NCI-H146 (cell line): ENCODE results near the gene RAET1L.
"Not testable (repeated sequence)": the region's sequence is repeated elsewhere in the genome, so short reads cannot be mapped to it uniquely, and the experiment has no call there.

Source experiments
- DNase-seq: peaks from one replicate; lab custom pipeline; 2025; lab: John Stamatoyannopoulos, UW

Gene RAET1L, protein sequence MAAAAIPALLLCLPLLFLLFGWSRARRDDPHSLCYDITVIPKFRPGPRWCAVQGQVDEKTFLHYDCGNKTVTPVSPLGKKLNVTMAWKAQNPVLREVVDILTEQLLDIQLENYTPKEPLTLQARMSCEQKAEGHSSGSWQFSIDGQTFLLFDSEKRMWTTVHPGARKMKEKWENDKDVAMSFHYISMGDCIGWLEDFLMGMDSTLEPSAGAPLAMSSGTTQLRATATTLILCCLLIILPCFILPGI

DNA sequence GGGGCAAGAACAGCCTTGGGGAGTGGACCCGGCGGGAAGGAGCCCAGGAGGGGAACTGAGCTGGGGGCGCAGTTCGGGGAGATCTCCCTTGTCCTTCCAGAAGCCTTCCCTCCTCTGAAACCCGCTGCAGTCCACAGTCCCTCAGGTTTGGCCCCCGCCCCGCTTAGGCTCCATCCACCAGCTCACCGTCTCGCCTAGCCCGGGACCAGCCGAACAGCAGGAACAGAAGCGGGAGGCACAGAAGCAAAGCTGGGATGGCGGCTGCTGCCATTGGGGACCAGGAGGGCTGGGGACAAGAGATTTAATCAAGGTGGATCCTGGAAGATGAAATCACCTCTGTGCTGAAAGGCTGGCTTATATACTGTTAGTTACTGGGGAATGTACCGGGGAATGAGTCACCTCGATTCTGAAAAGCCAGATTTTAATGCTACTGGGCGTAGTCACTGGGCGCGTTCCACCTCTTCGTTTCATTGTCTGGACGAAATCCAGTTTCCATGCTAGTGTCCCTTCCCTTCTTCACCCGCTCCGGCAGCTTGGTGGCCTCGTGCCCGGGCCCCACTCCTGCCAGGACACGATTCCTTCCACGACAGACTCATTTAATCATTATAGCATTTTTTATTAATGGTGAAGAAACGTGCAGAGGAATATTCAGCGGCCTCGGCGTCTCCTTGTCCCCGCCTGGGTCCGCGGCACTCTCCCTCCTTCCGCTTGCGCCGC, at the start of gene RAET1L:
TSS of gene RAET1L (minus strand) at position 332 of the 717 bp plus-strand sequence. CDS start at position 271, 61 bp downstream.
- peak; percentile 36 for DNase-seq

DNA sequence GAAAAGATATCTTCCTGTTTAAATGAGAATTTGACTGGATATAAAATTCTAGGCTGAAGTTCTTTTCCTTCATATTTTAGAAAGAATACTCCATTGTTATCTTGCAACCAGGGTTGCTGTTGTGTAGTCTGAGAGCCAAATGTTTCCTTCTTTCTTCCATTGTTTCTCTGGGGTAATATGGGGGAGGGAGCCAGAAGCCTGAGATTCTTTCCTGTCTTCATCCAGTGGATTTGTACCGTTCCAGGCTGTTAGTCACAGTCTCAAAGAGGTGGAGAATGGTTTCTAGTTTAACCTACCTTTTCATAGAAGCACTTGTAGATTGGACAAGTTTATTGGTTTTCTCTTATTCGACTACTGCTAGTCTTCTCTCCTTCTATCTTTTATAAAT, 49.7 kb upstream of the RAET1L start:
- DNase-seq = no peak

DNA sequence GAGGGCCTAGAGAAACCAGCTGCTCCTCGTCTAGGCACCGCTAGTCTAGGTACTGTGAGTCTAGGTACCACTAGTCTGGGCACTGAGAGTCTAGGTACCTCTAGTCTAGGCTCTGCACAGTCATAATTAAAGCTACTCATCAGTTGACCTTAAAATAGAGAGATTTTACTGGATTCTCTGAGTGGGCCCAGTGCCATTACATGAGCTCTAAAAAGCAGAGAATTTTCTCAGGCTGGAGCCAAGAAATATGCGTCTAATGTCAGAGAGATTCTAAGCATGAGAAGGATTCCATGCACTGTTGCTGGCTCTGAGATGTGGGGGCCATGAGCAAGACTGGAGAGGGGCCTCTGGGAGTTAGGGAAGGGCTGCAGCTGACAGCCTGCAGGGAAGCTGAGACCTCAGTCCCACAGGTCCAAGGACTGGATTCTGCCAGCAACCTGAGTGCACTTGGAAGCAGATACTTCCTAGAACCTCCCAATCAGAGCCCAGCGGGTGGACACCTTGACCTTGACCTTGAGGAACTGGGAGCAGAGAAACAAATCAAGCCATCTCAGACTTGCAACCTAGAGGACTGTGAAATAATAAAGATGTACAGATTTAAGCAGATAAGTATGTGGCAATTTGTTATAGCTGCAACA, 49.2 kb upstream of the RAET1L start:
- DNase-seq = not testable (repeated sequence)

DNA sequence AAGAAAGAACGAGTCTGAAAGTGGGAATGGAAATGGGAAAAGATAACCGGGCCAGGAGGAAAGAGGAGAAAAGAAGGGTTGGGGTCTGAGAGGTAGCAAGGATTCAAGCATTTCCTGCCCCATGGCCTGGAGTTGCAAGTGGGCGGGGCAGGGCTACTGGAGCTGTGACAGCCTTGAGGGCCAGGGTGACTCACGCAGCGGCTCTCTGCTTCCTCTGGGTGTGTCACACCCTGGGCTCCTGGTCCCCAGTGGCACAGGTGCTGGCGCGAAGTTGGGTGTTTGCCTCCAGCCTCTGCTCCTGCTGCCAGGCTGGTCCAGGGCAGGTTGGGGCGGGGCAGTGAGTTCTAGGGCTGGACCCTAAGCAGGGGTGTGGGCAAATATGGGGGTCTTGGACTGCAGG, 46.9 kb upstream of the RAET1L start:
- DNase-seq = peak; percentile 63

DNA sequence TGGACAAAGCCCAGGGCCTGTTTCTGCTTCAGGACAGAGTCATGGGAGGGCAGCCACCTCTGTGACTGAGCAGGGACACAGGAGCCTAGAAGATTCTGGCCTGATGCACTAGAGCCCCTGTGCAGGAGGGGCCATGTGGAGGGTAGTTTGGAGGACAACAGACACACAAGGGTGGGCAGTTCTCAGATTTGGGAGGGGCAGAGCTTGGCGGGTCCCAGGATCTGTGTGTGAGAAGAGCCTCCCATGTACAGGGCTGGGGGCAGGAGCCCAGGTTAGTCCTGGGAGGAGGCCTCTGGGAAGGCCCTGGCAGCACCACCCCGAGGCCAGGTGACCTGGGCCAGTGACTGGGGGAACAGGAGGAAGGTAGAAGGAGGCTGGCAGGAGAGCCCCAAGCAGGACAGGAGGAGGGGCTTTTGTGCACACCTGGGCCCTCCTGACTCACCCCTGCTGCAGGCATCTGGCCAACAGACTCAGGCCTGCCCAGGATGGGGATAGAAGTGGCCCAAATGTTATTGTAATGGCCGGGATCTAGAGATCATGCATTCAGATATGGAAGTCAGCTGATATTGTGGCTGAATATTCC, 45.0 kb upstream of the RAET1L start:
- no peak for DNase-seq

DNA sequence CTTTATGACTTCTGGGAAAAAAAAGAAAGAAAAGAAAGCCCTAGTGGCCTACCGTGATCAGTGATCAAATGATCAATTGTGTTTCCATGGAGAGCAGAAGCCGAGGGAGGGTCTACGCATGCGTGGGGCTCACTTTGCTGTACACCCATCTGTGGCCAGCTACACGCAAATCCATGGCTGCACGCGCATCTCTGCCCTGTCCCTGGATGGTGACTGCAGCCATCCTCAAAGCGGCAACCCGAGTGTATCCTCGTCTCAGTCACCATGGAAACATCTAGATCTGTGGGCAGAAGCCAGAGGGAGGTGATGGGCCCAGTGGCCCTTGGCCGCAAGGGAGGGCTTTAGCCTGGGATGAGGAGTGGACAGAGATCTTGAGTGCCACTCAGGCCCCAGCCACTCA, 44.4 kb upstream of the RAET1L start:
- peak; percentile 86 for DNase-seq

DNA sequence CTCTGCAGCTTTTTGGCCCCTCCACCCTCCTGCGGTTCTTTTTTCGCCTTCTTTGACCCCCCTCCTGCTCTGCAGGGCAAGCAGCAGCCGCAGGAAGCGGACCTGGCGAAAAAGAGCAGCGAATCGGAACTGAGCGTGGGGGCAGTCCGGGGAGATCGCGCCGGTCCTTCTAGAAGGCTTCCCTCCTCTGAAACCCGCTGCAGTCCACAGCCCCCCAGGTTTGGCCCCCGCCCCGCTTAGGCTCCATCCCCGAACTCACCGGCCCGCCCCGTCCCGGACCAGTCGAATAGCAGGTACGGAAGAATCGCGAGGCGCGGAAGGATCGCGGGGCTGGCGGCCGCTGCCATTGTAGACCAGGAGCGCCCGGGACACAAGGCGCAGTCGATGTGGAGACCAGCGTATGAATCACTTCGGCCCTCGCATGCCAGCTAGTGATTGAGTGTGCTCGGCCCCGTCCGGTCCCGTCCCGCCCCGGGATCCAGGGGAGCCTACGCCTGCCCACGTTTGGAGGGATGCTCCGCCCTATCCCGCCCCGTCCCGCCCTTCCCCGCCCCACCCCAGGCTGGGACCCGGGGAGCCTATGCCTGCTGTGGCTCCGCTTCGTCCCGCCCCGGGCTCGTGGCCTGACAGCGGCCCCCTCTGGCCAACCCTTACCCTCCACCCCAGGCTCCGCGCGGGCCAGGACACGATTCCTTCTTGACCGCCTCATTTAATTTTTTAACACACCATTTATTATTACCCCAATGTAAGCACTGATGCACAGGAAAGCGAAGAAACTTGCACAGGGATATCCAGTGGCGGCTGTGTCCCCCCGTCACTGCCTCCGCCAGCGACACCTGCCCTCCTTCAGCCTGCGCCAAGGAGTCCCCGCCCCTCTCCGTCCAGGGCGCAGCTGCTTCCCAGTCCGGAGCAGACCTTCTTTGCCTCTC, 43.7 kb upstream of the RAET1L start, which contains the start of gene ULBP3:
TSS of gene ULBP3 (minus strand) at position 402 of the 929 bp plus-strand sequence. CDS start at position 347, 55 bp downstream.
- DNase-seq = peak; percentile 97

DNA sequence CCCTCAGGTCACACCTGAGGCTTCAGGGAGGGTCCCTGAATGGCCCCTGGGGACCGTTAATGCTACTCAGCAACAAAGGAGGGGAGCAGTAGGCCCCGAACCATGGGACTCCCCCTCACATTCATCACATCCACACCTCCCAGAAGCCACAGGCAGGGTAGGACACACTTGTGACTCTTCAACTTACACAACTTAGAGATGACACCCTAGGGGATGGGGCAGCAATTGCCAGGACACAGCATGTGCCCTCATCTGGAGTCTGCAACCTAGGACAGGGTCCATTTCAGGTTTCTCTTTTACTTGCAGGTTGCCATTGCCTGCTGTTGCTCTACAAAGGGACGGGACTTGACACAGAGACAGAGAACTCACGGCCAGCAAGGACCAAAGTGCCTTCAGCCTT, 42.8 kb upstream of the RAET1L start:
- no peak for DNase-seq

DNA sequence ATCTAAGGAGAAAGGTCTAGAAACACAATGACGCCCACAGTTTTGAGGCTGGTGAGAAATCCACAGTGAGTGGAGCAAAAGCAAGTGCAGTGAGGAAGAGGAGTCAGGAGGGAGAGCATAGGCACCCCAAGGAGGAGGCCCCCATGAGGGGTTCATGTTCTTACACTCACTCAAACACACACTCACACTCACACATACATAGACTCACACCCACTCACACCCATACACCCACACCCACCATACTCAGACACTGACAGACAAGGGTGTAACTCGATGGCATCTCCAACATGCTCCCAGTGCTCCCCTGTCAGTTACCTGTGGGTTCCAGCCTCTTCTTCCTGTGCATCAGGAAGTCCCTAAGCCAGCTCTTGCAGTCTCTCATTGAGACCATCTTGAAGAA, 39.8 kb upstream of the RAET1L start:
- DNase-seq = no peak

DNA sequence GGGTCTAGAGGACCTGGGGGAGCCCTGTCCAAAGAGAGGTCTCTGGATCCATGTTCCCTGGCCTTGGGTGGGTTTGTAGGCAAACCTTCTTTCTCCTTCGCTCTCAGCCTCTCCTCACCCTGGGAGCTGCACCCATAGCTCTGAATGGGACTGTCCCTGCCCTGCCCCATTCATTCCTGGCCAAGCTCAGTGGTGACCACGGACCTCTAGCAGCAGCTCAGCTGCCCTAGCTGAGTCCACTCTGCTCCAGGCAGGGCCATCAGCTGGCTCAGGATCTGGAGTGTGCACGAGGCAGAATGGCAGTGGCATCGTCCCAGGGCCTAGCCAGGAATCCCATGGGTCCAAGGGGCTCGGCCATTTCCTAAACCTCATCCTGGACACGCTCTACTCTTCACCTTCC, 38.3 kb upstream of the RAET1L start:
- DNase-seq = no peak

DNA sequence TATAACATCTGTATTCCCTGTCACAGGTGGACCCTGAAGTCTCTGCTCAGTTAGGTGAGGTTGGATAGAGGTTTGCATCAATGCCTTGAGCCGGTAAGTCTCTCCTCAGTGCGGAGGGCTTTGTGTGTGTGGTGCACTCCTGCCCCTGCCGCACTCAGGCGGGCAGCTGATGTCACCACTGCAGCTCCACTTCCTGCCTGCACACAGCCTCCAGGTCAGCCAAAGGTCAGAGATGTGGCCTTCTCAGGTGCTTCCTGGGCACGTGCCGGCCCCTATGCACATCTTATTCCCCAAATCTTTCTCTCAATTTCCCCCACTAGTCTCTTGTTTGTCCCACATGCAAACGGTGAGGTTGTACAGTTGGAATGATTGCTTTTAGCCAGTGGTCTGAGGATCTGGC, 34.6 kb upstream of the RAET1L start:
- not testable (repeated sequence) for DNase-seq

DNA sequence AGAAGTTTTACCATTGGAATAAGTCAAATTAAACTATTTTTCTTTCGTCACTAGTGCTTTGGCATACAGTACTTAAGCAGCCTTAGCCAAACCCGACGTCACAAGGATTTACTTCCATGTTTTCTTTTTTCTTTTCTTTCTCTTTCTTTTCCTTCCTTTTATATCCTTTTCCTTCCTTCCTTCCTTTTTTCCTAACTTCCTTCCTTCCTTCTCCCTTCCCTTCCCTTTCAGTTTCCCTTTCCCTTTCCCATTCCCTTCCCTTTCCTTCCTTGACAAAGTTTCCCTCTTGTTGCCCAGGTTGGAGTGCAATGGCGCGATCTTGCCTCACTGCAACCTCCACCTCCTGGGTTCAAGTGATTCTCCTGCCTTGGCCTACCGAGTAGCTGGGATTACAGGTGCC, 33.7 kb upstream of the RAET1L start:
- DNase-seq = no peak

DNA sequence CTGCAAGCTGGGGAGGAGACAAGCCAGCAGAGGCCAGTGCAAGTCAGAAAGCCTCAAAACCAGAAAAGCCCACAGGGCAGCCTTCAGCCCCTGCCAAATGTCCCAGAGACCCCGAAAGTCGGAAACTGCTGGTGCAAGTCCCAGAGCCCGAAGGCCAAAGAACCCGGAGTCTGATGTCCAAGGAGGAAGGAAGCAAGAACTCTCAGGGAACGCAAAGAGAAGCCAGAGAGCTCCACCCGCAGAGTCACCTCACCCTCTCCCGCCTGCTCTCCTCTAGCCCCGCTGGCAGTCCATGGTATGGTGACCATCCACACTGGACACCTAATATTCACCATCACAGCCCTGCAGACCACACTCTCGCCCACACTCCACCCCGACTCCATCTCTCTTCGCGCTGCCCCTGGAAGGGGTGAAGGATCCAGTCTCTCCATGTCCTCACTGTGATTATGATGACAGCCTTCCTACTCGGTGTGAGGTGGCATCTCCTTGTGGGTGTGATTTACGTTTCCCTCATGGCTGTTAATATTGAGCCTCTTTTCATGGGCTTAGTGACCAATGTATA, 33.0 kb upstream of the RAET1L start:
- no peak for DNase-seq

DNA sequence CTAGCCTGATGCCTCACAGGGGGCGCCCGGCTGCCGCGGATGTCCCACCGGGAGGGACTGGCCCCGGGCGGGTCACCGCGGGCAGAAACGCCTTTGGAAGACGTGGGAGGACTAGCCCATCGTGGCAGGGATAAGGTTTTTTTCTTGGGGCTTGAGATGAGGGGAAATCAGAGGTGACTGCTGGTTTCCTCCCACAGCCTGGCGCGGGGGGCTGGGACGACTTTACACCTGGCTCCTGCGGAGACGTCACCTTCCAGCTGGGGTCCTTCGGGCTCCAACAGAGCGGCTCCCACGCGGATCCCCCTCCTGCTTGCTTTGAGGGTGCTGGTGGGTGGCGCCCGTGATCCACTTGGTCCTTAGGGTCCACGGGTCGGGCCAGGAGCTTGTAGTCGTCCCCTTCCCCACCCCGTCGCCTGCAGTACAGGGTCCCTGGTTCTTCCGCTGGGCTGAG, 32.2 kb upstream of the RAET1L start:
- no peak for DNase-seq

DNA sequence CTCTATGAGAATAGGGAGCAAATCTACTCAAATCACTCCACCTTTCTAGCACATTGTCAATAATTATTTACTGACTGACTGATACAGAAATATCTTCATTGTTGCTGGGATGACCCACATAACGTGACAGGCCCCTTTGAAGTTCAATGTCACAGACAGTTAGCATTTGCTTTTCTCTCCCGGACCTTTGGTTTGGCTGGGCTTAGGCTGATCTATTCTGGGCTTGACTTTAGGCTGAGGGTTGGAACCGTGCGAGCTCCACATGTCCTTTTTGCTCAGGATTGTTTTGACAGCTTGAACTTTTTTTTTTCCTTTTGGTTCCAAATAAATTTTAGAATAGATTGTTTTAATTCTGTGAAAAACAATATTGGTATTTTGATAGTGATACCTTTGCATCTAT, 31.6 kb upstream of the RAET1L start:
- DNase-seq = no peak

DNA sequence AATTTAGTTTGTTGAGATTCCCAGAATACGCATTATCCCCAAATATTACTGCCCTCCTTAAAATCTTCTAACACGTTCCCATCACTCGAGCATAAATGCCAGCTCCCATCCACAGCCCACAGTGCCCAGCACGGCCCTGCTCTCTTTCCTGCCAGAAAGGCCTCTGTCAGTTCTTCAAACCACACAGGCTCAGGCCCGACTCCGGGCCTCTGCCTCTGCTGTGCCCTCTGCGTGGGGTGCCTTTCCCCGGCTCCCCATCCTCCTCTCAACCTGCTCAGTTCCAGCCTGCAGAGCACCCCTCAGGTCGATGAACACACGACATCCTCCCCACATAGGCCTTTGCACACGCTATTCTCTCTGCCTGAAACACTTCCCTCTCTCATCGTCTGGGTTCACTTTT, 30.8 kb upstream of the RAET1L start:
- DNase-seq = no peak

DNA sequence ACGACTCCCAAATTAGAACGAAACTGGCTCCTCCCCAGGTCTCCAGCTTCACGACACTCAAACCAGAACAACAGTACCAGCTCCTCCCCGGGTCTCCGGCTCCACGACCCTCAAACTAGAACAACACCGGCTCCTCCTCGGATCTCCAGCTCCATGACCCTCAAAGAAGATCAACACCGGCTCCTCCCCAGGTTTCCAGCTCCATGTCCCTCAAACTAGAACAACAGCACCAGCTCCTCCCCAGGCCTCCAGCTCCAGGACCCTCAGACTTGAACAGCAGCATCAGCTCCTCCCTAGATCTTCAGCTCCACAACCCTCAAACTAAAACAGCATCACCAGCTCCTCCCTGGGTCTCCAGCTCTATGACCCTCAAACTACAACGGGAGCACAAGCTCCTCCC, 29.8 kb upstream of the RAET1L start:
- DNase-seq = no peak

DNA sequence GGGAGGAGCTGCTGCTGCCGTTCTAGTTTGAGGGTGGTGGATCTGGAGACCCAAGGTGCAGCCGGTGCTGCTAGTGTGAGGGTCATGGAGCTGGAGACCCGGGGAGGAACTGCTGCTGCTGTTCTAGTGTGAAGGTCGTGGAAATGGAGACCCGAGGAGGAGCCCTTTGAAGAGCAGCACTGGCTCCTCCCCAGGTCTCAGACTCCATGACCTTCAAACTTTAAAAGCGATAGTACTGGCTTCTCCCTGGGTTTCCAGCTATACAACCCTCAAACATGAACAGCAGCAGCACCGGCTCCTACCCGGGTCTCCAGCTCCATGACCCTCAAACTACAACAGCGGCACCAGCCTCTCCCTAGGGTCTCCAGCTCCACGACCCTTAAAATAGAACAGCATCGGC, 28.1 kb upstream of the RAET1L start:
- no peak for DNase-seq

DNA sequence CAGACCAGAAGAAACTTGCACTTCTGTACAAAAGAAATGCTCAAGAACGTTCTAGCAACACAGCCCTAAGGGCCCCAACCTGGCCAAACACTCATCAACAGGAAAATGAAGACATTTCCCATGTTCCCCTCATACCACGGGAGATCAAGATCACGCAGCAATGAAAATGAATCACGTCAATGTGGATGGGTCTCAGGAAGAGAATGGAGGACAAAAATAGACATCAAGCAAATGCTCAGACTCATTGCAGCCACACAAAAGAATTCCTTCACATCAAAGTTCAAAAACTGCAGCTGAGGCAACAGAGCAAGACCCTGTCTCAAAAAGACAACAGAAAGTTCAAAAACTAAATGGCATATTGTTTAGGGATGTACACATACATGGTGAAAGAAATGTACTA, 25.5 kb upstream of the RAET1L start:
- DNase-seq = no peak

DNA sequence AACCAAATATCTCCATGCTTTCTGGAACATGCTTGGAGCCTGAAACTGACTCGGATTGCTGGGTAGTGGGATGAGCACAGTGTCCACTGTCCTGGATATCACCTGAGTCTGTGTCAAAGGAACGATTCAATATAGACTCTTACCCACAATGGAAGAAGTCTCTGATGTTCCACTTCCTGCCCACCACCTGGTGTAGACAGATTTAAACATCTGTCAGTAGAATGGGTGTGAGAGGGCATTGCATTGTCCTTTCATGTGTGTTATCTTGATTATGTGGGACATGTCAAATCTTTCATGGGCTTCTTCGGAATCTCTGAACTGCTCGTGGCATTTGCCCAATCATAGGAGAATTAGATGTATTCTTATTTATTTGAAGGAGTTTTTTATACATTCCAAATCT, 22.8 kb upstream of the RAET1L start:
- peak; percentile 53 for DNase-seq

DNA sequence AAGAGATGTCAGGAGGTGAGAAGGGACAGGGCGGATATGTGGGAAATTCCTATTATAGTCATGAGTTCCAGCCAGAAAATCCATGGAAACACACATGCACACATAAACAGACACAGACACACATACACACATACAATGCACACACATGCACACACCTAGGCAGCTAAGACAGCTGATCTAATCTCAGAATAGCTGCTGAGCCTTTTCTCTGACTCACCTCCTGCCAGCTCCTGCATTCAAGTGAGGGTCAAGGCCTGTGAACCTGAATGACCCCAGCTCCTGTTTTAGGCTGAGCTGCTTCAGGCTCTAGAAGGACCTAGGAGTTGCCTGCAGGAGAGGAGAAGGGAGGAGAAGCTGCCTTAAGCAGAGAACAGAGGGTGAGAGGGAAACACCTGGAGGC, 21.6 kb upstream of the RAET1L start:
- no peak for DNase-seq
